Ecto neural progenitor cell (in vitro differentiated cells): ENCODE measurements around the gene CHAMP1.
"Not testable (repeated sequence)": the region's sequence is repeated elsewhere in the genome, so short reads cannot be mapped to it uniquely, and the experiment has no call there.

Experiments used
- DNase-seq: peaks from one replicate; pipeline ENCODE4 v3.0.0-alpha.2; 2018; ENCODE audit warnings: low spot score

CHAMP1 gene

DNA sequence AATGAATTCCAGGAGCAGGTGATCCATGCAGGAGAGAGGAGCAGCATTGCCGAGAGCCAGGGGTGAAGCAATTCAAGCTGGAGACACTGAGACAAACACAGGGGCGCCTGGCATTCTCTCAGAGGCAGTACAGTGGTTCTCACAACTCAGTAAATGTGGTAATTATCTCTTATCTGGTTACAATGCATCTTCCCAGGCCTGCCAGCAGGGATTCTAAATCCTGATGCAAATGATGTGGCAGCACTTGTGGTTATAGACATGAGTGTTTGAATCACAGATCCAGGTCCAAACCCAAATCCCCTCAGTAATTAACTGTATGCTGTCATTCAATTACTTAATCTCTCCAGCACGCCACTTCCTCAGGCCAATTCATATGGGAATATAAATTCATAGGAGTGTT is 19.6 kb downstream of the CHAMP1 start:
- DNase-seq, result not testable (repeated sequence)

DNA sequence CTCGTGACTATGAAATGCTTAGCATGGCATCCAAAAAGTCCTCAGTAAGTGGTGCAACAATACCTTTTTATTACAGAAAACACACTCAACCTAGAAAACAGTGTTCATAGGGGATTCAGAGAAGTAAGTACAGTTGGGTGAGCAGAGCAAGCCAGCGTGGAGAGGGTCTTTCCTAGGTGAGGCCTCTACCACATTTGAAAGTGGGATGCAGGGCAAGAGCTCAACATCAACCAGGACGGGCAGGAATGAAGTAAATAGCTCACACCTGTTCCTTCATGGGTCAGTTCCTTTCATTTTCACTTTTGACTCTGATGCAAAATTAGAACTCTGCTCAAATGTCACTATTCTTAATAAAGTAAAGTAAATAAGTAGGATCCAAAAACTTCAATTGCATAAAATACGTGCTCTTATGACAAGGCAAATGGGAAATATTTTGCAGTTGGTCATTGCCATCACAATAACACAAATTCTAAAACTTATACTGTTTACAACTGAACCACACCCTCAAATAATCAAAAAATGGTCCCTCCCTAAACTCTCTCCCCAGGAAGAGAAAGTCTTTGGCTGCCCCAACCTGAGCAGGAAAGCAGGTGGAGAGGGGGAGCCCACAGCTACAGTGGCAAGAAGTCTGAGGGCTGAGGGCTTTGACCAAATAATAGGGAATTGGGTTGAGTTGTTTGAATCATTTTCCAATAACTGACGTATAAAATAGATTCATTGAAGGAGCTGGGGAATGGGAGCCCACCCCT is 20.2 kb downstream of the CHAMP1 start:
- DNase-seq, result no peak

DNA sequence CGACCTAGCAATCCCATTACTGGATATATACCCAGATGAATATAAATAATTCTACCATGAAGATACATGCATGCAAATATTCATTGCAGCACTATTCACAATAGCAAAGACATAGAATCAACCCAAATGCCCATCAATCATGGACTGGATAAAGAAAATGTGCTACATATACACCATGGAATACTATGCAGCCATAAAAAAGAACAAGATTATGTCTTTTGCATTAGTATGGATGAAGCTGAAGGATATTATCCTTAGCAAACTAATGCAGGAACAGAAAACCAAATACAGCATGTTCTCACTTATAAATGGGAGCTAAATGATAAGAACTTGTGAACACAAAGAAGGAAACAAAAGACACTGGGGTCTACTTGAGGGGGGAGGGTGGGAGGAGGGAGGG is 22.2 kb downstream of the CHAMP1 start:
- not testable (repeated sequence) for DNase-seq

DNA sequence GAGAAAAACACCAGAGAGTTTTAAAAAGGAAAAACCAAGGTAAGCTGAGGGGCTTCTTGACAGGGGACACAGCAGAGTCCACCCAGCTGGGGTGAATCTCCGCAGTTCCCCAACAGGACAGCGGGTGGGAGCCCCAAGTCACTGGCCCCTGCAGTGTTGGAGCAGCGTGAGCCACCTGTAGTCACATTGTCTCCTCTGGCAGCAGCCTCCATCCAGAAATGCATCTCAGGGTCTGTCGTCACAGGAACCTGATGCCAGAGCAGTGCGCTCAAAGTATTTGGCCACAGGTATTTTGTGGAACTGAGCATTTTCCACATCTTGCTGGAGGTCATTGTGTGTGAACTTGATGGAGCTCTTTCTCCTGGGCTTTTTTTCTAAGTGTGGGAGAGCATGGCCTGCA is 24.7 kb downstream of the CHAMP1 start:
- DNase-seq, result no peak

DNA sequence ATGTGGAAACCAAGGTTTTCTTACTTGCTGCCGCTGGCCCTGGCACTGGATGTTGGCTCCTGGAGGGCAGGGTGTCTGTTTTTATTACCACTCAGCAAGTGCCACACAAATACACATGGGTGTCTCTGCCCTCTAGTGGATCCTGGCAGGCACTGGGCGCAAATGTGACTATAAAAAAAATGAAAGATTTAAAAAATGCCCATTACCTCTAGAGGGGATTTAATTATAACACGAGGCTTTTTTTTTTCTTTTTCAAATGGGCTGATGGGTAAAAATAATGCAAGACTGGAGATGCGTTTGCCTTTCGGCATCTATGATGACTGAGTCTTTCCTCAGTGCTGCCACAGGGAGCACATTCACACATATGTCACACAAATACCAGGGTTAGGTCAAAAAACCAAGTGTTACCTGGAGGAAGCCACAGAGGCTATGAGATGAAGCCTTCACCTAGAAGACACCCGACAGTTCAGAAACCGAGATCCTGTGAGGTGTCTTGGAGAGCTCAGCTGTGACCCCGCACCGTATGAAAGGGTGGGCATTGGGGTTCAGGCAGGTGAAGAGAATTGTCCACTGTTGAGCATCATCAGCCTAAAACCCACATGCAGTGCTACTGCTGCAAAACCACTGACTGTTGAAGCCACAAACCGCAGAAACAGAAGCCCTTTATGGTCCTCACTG is 25.7 kb downstream of the CHAMP1 start:
- no peak for DNase-seq

DNA sequence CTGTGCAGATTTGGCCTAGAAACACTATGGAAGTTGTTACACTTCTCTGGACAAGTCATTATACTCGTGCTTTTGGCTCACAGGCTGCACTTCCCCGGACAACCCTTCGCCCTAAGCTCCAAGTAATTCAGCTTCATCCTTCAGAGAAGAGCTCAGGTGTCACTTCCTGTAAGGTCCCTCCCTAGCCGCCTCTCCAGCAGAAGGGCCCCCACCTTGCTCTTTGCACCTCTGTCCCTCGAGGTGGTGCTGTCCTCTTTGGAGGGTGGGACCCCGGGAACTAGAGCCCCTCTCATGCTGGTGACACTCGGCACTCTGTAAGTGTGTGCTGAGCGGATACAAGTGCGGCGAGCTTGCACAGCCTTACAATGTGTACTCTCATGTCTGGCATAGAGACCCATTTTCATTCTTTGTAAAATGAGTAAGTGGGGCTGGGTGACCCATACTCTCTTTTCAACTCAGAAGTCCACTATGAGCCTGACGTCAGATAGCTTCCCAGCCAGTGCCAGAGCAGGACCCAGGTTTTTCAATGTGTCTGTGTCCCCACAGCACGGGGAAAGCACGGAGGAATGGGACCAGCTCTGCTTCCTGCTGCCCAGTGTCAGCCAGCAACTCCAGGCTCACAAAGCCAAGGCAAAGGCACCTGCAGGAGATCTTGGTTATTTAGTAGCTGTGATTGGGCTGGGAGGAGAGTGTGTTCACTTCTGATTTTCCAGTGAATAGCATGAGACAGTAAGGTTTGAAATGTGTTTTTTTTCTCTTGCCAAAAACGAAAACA is 26.9 kb downstream of the CHAMP1 start:
- DNase-seq, result no peak

DNA sequence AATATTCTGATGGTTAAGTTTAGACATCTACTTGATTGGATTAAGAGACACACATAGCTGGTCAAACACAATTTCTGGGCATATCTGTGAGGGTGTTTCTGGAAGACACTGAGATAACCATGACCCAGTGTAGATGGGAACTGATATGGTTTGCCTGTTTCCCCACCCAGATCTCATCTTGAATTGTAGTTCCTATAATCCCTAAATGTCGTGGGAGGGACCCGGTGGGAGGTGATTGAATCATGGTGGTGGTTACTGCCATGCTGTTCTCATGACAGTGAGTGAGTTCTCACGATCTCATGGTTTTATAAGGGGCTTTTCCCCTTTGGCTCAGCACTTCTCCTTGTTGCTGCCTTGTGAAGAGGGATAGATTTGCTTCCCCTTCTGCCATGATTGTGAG is 33.0 kb downstream of the CHAMP1 start:
- not testable (repeated sequence) for DNase-seq

DNA sequence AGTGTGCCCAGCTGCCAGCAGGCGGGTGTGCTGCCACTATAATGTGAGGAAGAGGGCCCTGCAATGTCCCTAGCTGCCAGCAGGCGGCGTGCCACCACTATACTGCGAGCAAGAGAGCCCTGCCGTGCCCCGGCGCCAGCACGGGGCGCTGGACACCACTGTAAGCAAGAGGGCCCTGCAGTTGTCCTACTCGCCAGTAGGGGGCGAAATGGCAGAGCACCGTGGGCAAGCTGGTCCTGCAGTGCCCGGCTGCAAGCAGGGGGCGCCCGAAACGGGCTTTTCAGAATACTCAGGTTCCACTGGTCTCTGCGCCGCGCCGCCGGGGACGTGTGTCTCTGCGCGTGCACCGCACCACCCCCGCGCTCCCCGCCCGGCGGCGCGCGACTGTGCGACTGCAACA is 38.5 kb downstream of the CHAMP1 start:
- DNase-seq, result not testable (repeated sequence)

DNA sequence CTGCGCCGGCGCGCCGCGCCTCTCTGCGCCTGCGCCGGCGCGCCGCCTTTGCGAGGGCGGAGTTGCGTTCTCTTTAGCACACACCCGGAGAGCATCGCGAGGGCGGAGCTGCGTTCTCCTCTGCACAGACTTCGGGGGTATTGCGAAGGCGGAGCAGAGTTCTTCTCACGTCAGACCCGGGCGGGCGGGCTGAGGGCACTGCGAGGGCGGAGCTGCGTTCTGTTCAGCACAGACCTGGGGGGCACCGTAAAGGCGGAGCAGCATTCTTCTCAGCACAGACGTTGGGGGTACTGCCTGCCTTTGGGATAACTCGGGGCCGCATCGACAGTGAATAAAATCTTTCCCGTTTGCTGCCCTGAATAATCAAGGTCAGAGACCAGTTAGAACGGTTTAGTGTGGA is 39.1 kb downstream of the CHAMP1 start:
- not testable (repeated sequence) for DNase-seq
